ENCODE results near the gene LMF1. TPM values are rescaled to one million over a fixed set of nuclear protein-coding genes. Genes with fewer than 3 reads are reported as not detected.

LMF1 gene
- total RNA-seq, 1 experiment from 2014 or later = 12.8 TPM

DNA sequence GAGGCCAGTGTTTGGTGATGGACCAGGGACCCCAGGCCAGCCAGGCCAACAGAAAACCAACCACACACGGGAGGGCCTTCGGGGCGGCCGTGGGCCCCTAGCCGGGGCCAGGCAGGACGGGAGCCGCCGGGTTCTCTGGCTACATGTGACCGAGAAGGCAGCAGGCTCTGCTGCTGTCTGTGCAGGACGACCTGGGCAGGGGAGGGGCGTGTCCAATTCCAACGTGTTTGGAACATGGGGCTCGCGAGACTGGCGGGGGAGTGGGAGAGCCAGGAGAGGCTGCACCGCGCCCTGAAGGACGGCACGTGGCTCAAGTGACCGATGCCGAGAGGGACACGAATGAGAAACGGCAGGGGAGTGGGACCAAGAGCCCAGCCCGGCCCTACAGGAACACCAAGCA is 75.4 kb downstream of the LMF1 start:
- H3K9ac ChIP-seq (ENCODE audit: low read length) = no peak overlapping the region
- H3K27ac ChIP-seq (ENCODE audit: low read depth, low read length) = no peak overlapping the region
- TF ChIP-seq POLR2AphosphoS5 (IDR thresholded peaks at IDR 0.05; ENCODE audit: low read depth, low read length) (no peak), EZH2phosphoT487 (IDR thresholded peaks at IDR 0.05; ENCODE audit: borderline replicate concordance) (no peak), ZFX (IDR thresholded peaks at IDR 0.05) (no peak), JUND (IDR thresholded peaks at IDR 0.05) (no peak), CEBPB (IDR thresholded peaks at IDR 0.05; ENCODE audit: low read depth) (no peak), SIN3A (IDR thresholded peaks at IDR 0.05; ENCODE audit: low read depth) (no peak), EGR1 (IDR thresholded peaks at IDR 0.05; ENCODE audit: low read depth) (no peak), ZNF274 (IDR thresholded peaks at IDR 0.05; ENCODE audit: low read depth, low read length) (no peak), POLR2A (IDR thresholded peaks at IDR 0.05; ENCODE audit: borderline replicate concordance, extremely low read depth, insufficient read depth, insufficient read length) (no peak)
- TF ChIP-seq, protein P1, sequence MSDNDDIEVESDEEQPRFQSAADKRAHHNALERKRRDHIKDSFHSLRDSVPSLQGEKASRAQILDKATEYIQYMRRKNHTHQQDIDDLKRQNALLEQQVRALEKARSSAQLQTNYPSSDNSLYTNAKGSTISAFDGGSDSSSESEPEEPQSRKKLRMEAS (IDR thresholded peaks at IDR 0.05) = no peak
- no peak overlapping the region for H3K4me3 ChIP-seq (replicated peaks in 1 of 2; ENCODE audit: low read depth in 1 of 2, low read length in 2 of 2)
- ChIA-PET POLR2A (no interaction called here), RAD21 (ENCODE audit: low non-redundant PET in 1 of 2, low total read pairs in 2 of 2, uncharacterized antibody in 2 of 2, unreplicated experiment in 2 of 2) (no interaction called here), CTCF (no interaction called here)
- H3K36me3 ChIP-seq (ENCODE audit: control insufficient read depth in 1 of 2, insufficient read depth in 2 of 2, low read length in 2 of 2) = no peaks in the 10 kb centered on the region
- no peak for DNase-seq (ENCODE audit: low read depth, low spot score)
- H3K9me2 ChIP-seq (ENCODE audit: insufficient read depth) = no peaks in the 10 kb centered on the region
- no peak overlapping the region for H3K4me2 ChIP-seq (ENCODE audit: low read length)
- ATAC-seq = no peak
- BruUV-seq (replicated peaks) = no TSS peak
- H3K27me3 ChIP-seq (ENCODE audit: insufficient read depth, low read length) = no peaks in the 10 kb centered on the region
- no peaks in the 10 kb centered on the region for H4K20me1 ChIP-seq (ENCODE audit: insufficient read depth)
- intact Hi-C loops (cut with micrococcal nuclease) = loop anchor here (10.0 kb wide), 1 partner anchor 159 kb away; no protein-coding TSS in a partner anchor
- no peaks in the 10 kb centered on the region for H3K79me2 ChIP-seq (ENCODE audit: insufficient read depth, low read length)
- H3K4me1 ChIP-seq (ENCODE audit: control insufficient read depth in 1 of 2, insufficient read depth in 2 of 2, low read length in 2 of 2) = peaks cover 0 to 3% of the 10 kb centered on the region in 2 experiments; a peak in 1 of 4 replicates
- H3K9me3 ChIP-seq (ENCODE audit: control insufficient read depth in 1 of 2, insufficient read depth in 1 of 2, low read depth in 1 of 2, low read length in 2 of 2) = no peaks in the 10 kb centered on the region
- H2AFZ ChIP-seq (ENCODE audit: low read depth, low read length, poor library complexity, severe bottlenecking) = no peak overlapping the region

DNA sequence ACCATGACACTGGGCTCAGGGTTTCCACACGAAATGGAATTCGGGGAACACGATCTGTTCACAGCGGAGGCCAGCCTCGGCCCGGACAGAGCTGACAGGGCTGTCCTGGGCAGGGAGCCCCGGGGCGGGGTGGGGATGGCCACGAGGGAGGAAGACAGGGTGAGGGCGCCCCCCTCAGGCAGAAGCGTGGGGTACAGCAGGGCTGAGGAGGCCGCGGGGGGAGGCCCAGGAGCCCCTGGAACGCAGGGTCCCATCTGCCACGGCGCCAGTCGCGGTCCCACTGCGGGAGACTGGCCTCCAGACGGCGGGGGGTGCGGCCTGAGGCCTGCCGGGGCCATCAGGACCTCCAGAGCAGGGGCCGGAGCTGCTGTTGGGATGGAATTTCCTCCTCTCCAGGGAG is 75.9 kb downstream of the LMF1 start:
- Histone ChIP-seq H3K79me2 (ENCODE audit: insufficient read depth, low read length) (no peaks in the 10 kb centered on the region), H3K4me2 (ENCODE audit: low read length) (no peak overlapping the region), H3K9ac (ENCODE audit: low read length) (no peak overlapping the region), H3K4me1 (ENCODE audit: control insufficient read depth in 1 of 2, insufficient read depth in 2 of 2, low read length in 2 of 2) (peaks cover 0 to 3% of the 10 kb centered on the region in 2 experiments; a peak in 1 of 4 replicates), H2AFZ (ENCODE audit: low read depth, low read length, poor library complexity, severe bottlenecking) (no peak overlapping the region), H3K27me3 (ENCODE audit: insufficient read depth, low read length) (no peaks in the 10 kb centered on the region), H3K9me2 (ENCODE audit: insufficient read depth) (no peaks in the 10 kb centered on the region), H4K20me1 (ENCODE audit: insufficient read depth) (no peaks in the 10 kb centered on the region), H3K4me3 (replicated peaks in 1 of 2; ENCODE audit: low read depth in 1 of 2, low read length in 2 of 2) (no peak overlapping the region), H3K36me3 (ENCODE audit: control insufficient read depth in 1 of 2, insufficient read depth in 2 of 2, low read length in 2 of 2) (no peaks in the 10 kb centered on the region), H3K27ac (ENCODE audit: low read depth, low read length) (no peak overlapping the region), H3K9me3 (ENCODE audit: control insufficient read depth in 1 of 2, insufficient read depth in 1 of 2, low read depth in 1 of 2, low read length in 2 of 2) (no peaks in the 10 kb centered on the region)
- intact Hi-C loops (cut with micrococcal nuclease) = loop anchor here (10.0 kb wide), 1 partner anchor 160 kb away; no protein-coding TSS in a partner anchor
- peak; percentile 26; the same call in 1 of the 2 replicates for ATAC-seq
- ChIA-PET POLR2A (no interaction called here), CTCF (no interaction called here), RAD21 (ENCODE audit: low non-redundant PET in 1 of 2, low total read pairs in 2 of 2, uncharacterized antibody in 2 of 2, unreplicated experiment in 2 of 2) (no interaction called here)
- BruUV-seq (replicated peaks) = no TSS peak
- no peak for DNase-seq (ENCODE audit: low read depth, low spot score)
- no peak for TF ChIP-seq JUND (IDR thresholded peaks at IDR 0.05)
- TF ChIP-seq, protein P2, sequence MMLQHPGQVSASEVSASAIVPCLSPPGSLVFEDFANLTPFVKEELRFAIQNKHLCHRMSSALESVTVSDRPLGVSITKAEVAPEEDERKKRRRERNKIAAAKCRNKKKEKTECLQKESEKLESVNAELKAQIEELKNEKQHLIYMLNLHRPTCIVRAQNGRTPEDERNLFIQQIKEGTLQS (IDR thresholded peaks at IDR 0.05) = no peak
- TF ChIP-seq POLR2A (IDR thresholded peaks at IDR 0.05; ENCODE audit: borderline replicate concordance, extremely low read depth, insufficient read depth, insufficient read length) = no peak
- no peak for TF ChIP-seq SIN3A (IDR thresholded peaks at IDR 0.05; ENCODE audit: low read depth)
- TF ChIP-seq EZH2phosphoT487 (IDR thresholded peaks at IDR 0.05; ENCODE audit: borderline replicate concordance) = no peak
- TF ChIP-seq EZH2 (IDR thresholded peaks at IDR 0.05) = no peak
- TF ChIP-seq CBX3 (IDR thresholded peaks at IDR 0.05; ENCODE audit: low read depth) = no peak
- TF ChIP-seq, protein P3, sequence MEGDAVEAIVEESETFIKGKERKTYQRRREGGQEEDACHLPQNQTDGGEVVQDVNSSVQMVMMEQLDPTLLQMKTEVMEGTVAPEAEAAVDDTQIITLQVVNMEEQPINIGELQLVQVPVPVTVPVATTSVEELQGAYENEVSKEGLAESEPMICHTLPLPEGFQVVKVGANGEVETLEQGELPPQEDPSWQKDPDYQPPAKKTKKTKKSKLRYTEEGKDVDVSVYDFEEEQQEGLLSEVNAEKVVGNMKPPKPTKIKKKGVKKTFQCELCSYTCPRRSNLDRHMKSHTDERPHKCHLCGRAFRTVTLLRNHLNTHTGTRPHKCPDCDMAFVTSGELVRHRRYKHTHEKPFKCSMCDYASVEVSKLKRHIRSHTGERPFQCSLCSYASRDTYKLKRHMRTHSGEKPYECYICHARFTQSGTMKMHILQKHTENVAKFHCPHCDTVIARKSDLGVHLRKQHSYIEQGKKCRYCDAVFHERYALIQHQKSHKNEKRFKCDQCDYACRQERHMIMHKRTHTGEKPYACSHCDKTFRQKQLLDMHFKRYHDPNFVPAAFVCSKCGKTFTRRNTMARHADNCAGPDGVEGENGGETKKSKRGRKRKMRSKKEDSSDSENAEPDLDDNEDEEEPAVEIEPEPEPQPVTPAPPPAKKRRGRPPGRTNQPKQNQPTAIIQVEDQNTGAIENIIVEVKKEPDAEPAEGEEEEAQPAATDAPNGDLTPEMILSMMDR (IDR thresholded peaks at IDR 0.05 in 2 of 3, conservative IDR thresholded peaks at IDR 0.05 in 1 of 3; ENCODE audit: borderline replicate concordance in 1 of 3, insufficient read depth in 1 of 3, low read depth in 2 of 3, low read length in 2 of 3) = peak in 2 of 3 experiments; percentile 15 to 41; a peak in 3 of 6 replicates
- no peak for TF ChIP-seq ZFX (IDR thresholded peaks at IDR 0.05)
- TF ChIP-seq YY1 (IDR thresholded peaks at IDR 0.05; ENCODE audit: extremely low read depth, insufficient replicate concordance, low read depth, low read length) = no peak
- TF ChIP-seq RAD21 (IDR thresholded peaks at IDR 0.05; ENCODE audit: low read depth) = peak; percentile 24; the same call in 1 of the 2 replicates
- no peak for TF ChIP-seq FOSL1 (IDR thresholded peaks at IDR 0.05; ENCODE audit: low read depth)
- TF ChIP-seq CEBPB (IDR thresholded peaks at IDR 0.05; ENCODE audit: low read depth) = no peak
- TF ChIP-seq ELF1 (IDR thresholded peaks at IDR 0.05; ENCODE audit: borderline replicate concordance, low read depth) = no peak

Measured in HCT116 (cell line).